OCI-LY1 (cell line): ENCODE data around the gene ACVR1B.
A peak's percentile ranks its signal among the peaks of the same experiment; 100 is the strongest.

Experiments used
- H2AFZ ChIP-seq: fragments of 200-600 bp; sonication (generic), shearing (Covaris generic); 2 replicates; pipeline ENCODE4 v1.6.0; 2014; ENCODE audit warnings: antibody characterized with exemption, mild to moderate bottlenecking, low read length
- H3F3A ChIP-seq: fragments of 200-600 bp; sonication (generic), shearing (Covaris generic); 2 replicates; pipeline ENCODE4 v1.6.0; 2014; ENCODE audit warnings: mild to moderate bottlenecking, antibody characterized with exemption, low read length, moderate library complexity; ENCODE audit not compliant: insufficient read depth
- H3K27ac ChIP-seq: fragments of 200-600 bp; sonication (generic); 2 replicates; pipeline ENCODE4 v1.5.1; 2014; ENCODE audit warnings: low read length, mixed run types, mild to moderate bottlenecking, low read depth; ENCODE audit not compliant: poor library complexity, severe bottlenecking
- H3K27me3 ChIP-seq: fragments of 200-600 bp; sonication (generic); 2 replicates; pipeline ENCODE4 v1.6.0; 2014; ENCODE audit warnings: antibody characterized with exemption, mild to moderate bottlenecking, low read length, moderate library complexity; ENCODE audit not compliant: insufficient read depth
- H3K36me3 ChIP-seq: fragments of 200-600 bp; sonication (generic); 2 replicates; pipeline ENCODE4 v1.6.1; 2014; ENCODE audit warnings: mild to moderate bottlenecking, antibody characterized with exemption, low read length, moderate library complexity, mixed read lengths; ENCODE audit not compliant: insufficient read depth
- H3K4me1 ChIP-seq: fragments of 200-600 bp; sonication (generic); 2 replicates; pipeline ENCODE4 v1.5.1; 2014; ENCODE audit warnings: mild to moderate bottlenecking, low read length, moderate library complexity; ENCODE audit not compliant: insufficient read depth, severe bottlenecking
- H3K4me2 ChIP-seq: fragments of 200-600 bp; sonication (generic), shearing (Covaris generic); 2 replicates; pipeline ENCODE4 v1.6.1; 2014; ENCODE audit warnings: low read length
- H3K4me3 ChIP-seq: fragments of 200-600 bp; sonication (generic); 2 replicates; pipeline ENCODE4 v1.5.1; 2014; ENCODE audit warnings: low read length, low read depth, mild to moderate bottlenecking, mixed read lengths; ENCODE audit not compliant: poor library complexity, severe bottlenecking
- H3K79me2 ChIP-seq: fragments of 200-600 bp; shearing (Covaris generic); 2 replicates; pipeline ENCODE4 v1.6.1; 2016; ENCODE audit warnings: mixed run types, low read length, mixed read lengths; ENCODE audit not compliant: insufficient read depth
- H3K9ac ChIP-seq: fragments of 200-600 bp; sonication (generic), shearing (Covaris generic); 2 replicates; pipeline ENCODE4 v1.6.1; 2014; ENCODE audit warnings: mild to moderate bottlenecking, low read length, mixed read lengths
- H3K9me2 ChIP-seq: fragments of 200-600 bp; sonication (generic), shearing (Covaris generic); 2 replicates; pipeline ENCODE4 v1.6.1; 2014; ENCODE audit warnings: low read depth, mild to moderate bottlenecking, low read length, mixed read lengths
- H3K9me3 ChIP-seq: fragments of 200-600 bp; shearing (Covaris generic); 2 replicates; pipeline ENCODE4 v1.6.1; 2014; ENCODE audit warnings: low read length, mixed read lengths
- H4K20me1 ChIP-seq: fragments of 200-600 bp; sonication (generic), shearing (Covaris generic); 2 replicates; pipeline ENCODE4 v1.6.0; 2016; ENCODE audit warnings: mild to moderate bottlenecking, low read length; ENCODE audit not compliant: insufficient read depth
- EZH2 ChIP-seq: fragments of 200-600 bp; sonication (generic), shearing (Covaris generic); IDR thresholded peaks from 2 replicates; pipeline ENCODE4 v1.8.0; 2017; ENCODE audit warnings: borderline replicate concordance, mixed run types, mild to moderate bottlenecking, antibody characterized with exemption, low read length, moderate library complexity, mixed read lengths
- TF ChIP-seq, protein P1 (sequence below): fragments of 200-600 bp; sonication (generic), shearing (Covaris generic); IDR thresholded peaks from 2 replicates; pipeline ENCODE4 v1.5.1; 2017; ENCODE audit warnings: mild to moderate bottlenecking, antibody characterized with exemption, low read length, moderate library complexity, mixed read lengths

The ACVR1B gene

DNA sequence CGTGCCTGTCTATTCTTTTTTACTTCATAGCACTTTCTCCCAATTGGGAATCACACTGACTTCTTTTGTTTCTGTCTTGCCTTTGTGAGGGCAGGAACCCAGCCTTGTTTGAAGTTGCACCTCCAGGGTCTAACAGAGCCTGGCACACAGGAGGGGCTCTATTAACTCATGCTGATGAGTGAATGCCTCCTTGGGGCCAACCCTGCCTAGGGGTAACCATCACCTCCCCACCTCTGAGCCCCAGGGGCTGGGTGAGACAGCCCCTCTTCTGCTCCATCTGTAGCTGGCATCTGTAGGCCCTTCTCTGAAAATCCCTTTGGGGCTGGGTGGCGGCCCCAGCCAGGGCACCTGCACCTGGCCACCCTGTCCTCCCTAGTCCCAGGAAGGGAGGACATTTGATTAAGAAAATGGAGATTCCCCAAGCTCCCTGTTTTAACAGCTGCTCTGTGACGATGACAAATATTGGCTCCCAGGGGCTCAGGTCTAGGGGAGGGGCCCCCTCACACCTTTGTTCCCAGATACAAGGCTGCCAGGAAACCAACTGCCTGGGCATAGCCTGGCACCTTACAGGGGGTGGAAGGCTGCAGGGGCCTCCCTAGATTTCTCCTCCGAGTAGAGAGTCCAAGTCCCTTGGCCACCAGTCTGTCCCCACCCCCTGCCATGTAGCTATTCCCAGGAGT lies 67.1 kb downstream of the ACVR1B start:
- Histone ChIP-seq H3K4me2 (no peak overlapping the region), H3K27me3 (peaks cover 6% of the 10 kb centered on the region), H4K20me1 (no peaks in the 10 kb centered on the region), H3K9ac (no peak overlapping the region), H3F3A (no peaks in the 10 kb centered on the region), H3K9me2 (no peaks in the 10 kb centered on the region), H2AFZ (no peak overlapping the region), H3K9me3 (no peaks in the 10 kb centered on the region), H3K4me1 (peaks cover 6% of the 10 kb centered on the region), H3K79me2 (no peaks in the 10 kb centered on the region), H3K4me3 (no peak overlapping the region), H3K36me3 (no peaks in the 10 kb centered on the region), H3K27ac (no peak overlapping the region)
- TF ChIP-seq EZH2, result no peak
- TF ChIP-seq, protein P1, sequence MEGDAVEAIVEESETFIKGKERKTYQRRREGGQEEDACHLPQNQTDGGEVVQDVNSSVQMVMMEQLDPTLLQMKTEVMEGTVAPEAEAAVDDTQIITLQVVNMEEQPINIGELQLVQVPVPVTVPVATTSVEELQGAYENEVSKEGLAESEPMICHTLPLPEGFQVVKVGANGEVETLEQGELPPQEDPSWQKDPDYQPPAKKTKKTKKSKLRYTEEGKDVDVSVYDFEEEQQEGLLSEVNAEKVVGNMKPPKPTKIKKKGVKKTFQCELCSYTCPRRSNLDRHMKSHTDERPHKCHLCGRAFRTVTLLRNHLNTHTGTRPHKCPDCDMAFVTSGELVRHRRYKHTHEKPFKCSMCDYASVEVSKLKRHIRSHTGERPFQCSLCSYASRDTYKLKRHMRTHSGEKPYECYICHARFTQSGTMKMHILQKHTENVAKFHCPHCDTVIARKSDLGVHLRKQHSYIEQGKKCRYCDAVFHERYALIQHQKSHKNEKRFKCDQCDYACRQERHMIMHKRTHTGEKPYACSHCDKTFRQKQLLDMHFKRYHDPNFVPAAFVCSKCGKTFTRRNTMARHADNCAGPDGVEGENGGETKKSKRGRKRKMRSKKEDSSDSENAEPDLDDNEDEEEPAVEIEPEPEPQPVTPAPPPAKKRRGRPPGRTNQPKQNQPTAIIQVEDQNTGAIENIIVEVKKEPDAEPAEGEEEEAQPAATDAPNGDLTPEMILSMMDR, result no peak

DNA sequence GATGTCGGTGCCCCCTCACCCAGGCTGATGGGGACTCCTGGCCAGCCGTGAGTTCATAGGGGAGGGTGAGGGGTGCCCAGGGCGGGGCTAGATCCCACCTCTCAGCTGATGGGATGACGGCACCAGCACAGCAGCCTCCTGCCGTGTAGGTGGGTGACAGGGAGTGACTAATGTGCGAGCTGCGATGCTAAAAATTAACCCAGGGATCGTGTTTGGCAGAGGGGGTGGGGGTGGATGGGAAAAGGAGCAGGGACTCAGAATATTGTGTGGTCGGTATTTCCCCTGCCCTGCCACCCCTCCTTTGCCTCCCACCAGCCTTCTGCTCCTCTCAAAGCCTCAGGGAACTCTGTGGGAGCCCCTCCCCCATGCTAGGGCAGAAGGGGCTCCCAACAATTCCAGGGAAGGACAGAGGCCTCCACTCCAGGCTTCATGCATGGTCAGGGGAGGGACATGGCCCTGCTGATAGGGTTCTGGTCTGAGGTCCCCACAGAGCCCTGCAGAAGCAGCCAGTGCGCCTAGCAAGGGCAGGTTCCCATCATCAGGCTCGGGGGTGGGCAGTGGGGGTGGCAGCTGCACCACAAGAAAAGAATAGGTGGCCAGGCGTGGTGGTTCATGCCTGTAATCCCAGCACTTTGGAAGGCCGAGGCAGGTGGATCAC lies 67.7 kb downstream of the ACVR1B start:
- H3K4me1 ChIP-seq, result peaks cover 11% of the 10 kb centered on the region
- no peak overlapping the region for H3K4me3 ChIP-seq
- no peaks in the 10 kb centered on the region for H3K9me2 ChIP-seq
- no peak for TF ChIP-seq EZH2
- TF ChIP-seq, protein P1, result no peak
- H3F3A ChIP-seq, result no peaks in the 10 kb centered on the region; the same call in 1 of the 2 replicates
- no peaks in the 10 kb centered on the region for H3K9me3 ChIP-seq
- H2AFZ ChIP-seq, result no peak overlapping the region
- H3K79me2 ChIP-seq, result no peaks in the 10 kb centered on the region
- no peak overlapping the region for H3K9ac ChIP-seq
- H3K36me3 ChIP-seq, result no peaks in the 10 kb centered on the region
- H4K20me1 ChIP-seq, result no peaks in the 10 kb centered on the region
- H3K27ac ChIP-seq, result no peak overlapping the region
- peaks cover 3% of the 10 kb centered on the region; the same call in 1 of the 2 replicates for H3K27me3 ChIP-seq
- no peak overlapping the region for H3K4me2 ChIP-seq

- Histone ChIP-seq H3K4me1 (peaks cover 25% of the 10 kb centered on the region), H3K27ac (no peak overlapping the region), H4K20me1 (no peaks in the 10 kb centered on the region), H3K79me2 (no peaks in the 10 kb centered on the region), H3K36me3 (no peaks in the 10 kb centered on the region), H3K9me3 (no peaks in the 10 kb centered on the region), H3K9me2 (no peaks in the 10 kb centered on the region), H2AFZ (no peak overlapping the region), H3F3A (no peaks in the 10 kb centered on the region; the same call in 1 of the 2 replicates), H3K4me3 (no peak overlapping the region), H3K9ac (no peak overlapping the region), H3K4me2 (no peak overlapping the region), H3K27me3 (peaks cover 3% of the 10 kb centered on the region; the same call in 1 of the 2 replicates)
- TF ChIP-seq, protein P1, result peak; percentile 80
- TF ChIP-seq EZH2, result no peak
These were observed 69.2 kb downstream of the ACVR1B start for GRCh38 chr12:52020539-52021336.
